HepG2 (cell line): ENCODE results near the gene CUL7. TPM values are rescaled to one million over a fixed set of nuclear protein-coding genes. Genes with fewer than 3 reads are reported as not detected.

Experiments
- FOXP1 ChIP-seq, 2 experiments: fragments of 450-650 bp in 1 of 2; IDR thresholded peaks; 2 replicates each; pipeline ENCODE4 v1.6.1; 2017 to 2018; ENCODE audit warnings: antibody characterized with exemption in 1 of 2
- KMT2B ChIP-seq: IDR thresholded peaks from 2 replicates; pipeline ENCODE4 v1.6.1; 2016; ENCODE audit warnings: missing genetic modification reagents, missing compliant biosample characterization
- MAZ ChIP-seq, 2 experiments: sonication (generic) in 1 of 2; formaldehyde crosslinking in 1 of 2; IDR thresholded peaks; 2 replicates each; pipeline versions ENCODE4 v1.5.0 to v1.6.1; 2012 to 2020; ENCODE audit warnings: low read depth in 2 of 2, mild to moderate bottlenecking in 2 of 2, borderline replicate concordance in 1 of 2, improper control_type of control experiment in 1 of 2, low read length in 1 of 2, missing genetic modification reagents in 1 of 2, moderate library complexity in 1 of 2
- MYNN ChIP-seq: sonication (generic); formaldehyde crosslinking; IDR thresholded peaks from 2 replicates; pipeline ENCODE4 v1.4.0; 2020; ENCODE audit warnings: mild to moderate bottlenecking, low read depth, missing genetic modification reagents
- ZFP82 ChIP-seq: sonication (generic); formaldehyde crosslinking; IDR thresholded peaks from 2 replicates; pipeline ENCODE4 v1.5.1; 2020; ENCODE audit warnings: mild to moderate bottlenecking, missing genetic modification reagents, borderline replicate concordance
- ZHX2 ChIP-seq, 2 experiments: sonication (generic) in 1 of 2; formaldehyde crosslinking in 1 of 2; IDR thresholded peaks; 2 replicates each; pipeline versions ENCODE4 v1.6.1 to v1.9.0; 2014 to 2022; ENCODE audit warnings: antibody characterized with exemption in 1 of 2, borderline replicate concordance in 1 of 2, inconsistent platforms in 1 of 2, low read depth in 1 of 2, missing genetic modification reagents in 1 of 2
- ZNF317 ChIP-seq: sonication (generic); formaldehyde crosslinking; IDR thresholded peaks from 2 replicates; pipeline ENCODE4 v1.5.0; 2020; ENCODE audit warnings: mild to moderate bottlenecking, missing genetic modification reagents
- ZNF550 ChIP-seq: sonication (generic); formaldehyde crosslinking; IDR thresholded peaks from 2 replicates; pipeline ENCODE4 v1.4.0; 2020; ENCODE audit warnings: mild to moderate bottlenecking, missing genetic modification reagents, borderline replicate concordance
- ZNF609 ChIP-seq: sonication (generic); formaldehyde crosslinking; IDR thresholded peaks from 2 replicates; pipeline ENCODE4 v1.4.0; 2020; ENCODE audit warnings: mild to moderate bottlenecking, missing genetic modification reagents, borderline replicate concordance
- ZNF644 ChIP-seq: IDR thresholded peaks from 2 replicates; pipeline ENCODE4 v1.6.1; 2016; ENCODE audit warnings: low read depth
- polyA plus RNA-seq, 8 experiments: library from polyadenylated mRNA; depleted of rRNA in 3 of 8; stranded (reverse) in 7 of 8; unstranded in 1 of 8; fragments of >200 nt; fragmentation: Illumina TruSeq in 4 of 8; extraction: Trizol in 4 of 8; gene quantifications; 2 replicates each; pipeline versions ENCODE4 v1.2.1 to v1.2.3, GENCODE V29; 2011 to 2016; ENCODE audit warnings: low read depth in 4 of 8, missing spikeins in 1 of 8, mixed read lengths in 1 of 8; ENCODE audit not compliant: insufficient read depth in 1 of 8
- total RNA-seq, 5 experiments: library from RNA; depleted of rRNA; stranded (reverse); fragments of >200 nt; fragmentation: Illumina TruSeq; extraction: Trizol; gene quantifications; 2 replicates each; pipeline ENCODE4 v1.2.3, GENCODE V29; 2016; ENCODE audit warnings: low read depth in 1 of 5
- TF ChIP-seq, protein P1 (sequence below): fragments of 450-650 bp; IDR thresholded peaks from 2 replicates; pipeline ENCODE4 v1.6.1; 2017; ENCODE audit warnings: mild to moderate bottlenecking
- TF ChIP-seq, protein P2 (sequence below): fragments of 450-650 bp; IDR thresholded peaks from 2 replicates; pipeline ENCODE4 v1.6.1; 2017

Gene CUL7
- total and polyA plus RNA-seq, 2 of the 13 experiments (the other 11 are each of a cell fraction or from before 2014, with no cell fraction given) = 32.0 to 60.7 TPM

- TF ChIP-seq ZHX2 (IDR thresholded peaks at IDR 0.05; ENCODE audit: low read depth) (peak; percentile 84), ZHX2 (CRISPR knock-in tag; IDR thresholded peaks at IDR 0.05; ENCODE audit: borderline replicate concordance) (no peak), ZNF609 (CRISPR knock-in tag) (peak; percentile 76; the same call in 1 of the 2 replicates), KMT2B (peak; percentile 81), ZNF644 (CRISPR knock-in tag) (0 out of 2 replicates have a peak, but pooled peaks have one; percentile 19), ZFP82 (peak; percentile 97; the same call in 1 of the 2 replicates), FOXP1 (IDR thresholded peaks at IDR 0.05) (no peak), FOXP1 (CRISPR knock-in tag; IDR thresholded peaks at IDR 0.05) (peak; percentile 60), ZNF550 (0 out of 2 replicates have a peak, but pooled peaks have one; percentile 4), MYNN (CRISPR knock-in tag) (peak; percentile 92; the same call in 1 of the 2 replicates), ZNF317 (CRISPR knock-in tag) (peak; percentile 93), MAZ (IDR thresholded peaks at IDR 0.05; ENCODE audit: borderline replicate concordance, low read depth, low read length) (peak; percentile 69), MAZ (CRISPR knock-in tag; IDR thresholded peaks at IDR 0.05; ENCODE audit: low read depth) (peak; percentile 98)
- TF ChIP-seq, protein P1, sequence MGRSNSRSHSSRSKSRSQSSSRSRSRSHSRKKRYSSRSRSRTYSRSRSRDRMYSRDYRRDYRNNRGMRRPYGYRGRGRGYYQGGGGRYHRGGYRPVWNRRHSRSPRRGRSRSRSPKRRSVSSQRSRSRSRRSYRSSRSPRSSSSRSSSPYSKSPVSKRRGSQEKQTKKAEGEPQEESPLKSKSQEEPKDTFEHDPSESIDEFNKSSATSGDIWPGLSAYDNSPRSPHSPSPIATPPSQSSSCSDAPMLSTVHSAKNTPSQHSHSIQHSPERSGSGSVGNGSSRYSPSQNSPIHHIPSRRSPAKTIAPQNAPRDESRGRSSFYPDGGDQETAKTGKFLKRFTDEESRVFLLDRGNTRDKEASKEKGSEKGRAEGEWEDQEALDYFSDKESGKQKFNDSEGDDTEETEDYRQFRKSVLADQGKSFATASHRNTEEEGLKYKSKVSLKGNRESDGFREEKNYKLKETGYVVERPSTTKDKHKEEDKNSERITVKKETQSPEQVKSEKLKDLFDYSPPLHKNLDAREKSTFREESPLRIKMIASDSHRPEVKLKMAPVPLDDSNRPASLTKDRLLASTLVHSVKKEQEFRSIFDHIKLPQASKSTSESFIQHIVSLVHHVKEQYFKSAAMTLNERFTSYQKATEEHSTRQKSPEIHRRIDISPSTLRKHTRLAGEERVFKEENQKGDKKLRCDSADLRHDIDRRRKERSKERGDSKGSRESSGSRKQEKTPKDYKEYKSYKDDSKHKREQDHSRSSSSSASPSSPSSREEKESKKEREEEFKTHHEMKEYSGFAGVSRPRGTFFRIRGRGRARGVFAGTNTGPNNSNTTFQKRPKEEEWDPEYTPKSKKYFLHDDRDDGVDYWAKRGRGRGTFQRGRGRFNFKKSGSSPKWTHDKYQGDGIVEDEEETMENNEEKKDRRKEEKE = no peak
- TF ChIP-seq, protein P2, sequence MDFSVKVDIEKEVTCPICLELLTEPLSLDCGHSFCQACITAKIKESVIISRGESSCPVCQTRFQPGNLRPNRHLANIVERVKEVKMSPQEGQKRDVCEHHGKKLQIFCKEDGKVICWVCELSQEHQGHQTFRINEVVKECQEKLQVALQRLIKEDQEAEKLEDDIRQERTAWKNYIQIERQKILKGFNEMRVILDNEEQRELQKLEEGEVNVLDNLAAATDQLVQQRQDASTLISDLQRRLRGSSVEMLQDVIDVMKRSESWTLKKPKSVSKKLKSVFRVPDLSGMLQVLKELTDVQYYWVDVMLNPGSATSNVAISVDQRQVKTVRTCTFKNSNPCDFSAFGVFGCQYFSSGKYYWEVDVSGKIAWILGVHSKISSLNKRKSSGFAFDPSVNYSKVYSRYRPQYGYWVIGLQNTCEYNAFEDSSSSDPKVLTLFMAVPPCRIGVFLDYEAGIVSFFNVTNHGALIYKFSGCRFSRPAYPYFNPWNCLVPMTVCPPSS = no peak
These were observed at the start of gene CUL7 (continued) for GRCh38 chr6:43053545-43054205.
